G401.6 (cell line): ENCODE data around the gene ICAM4.
"Not testable (repeated sequence)": the region's sequence is repeated elsewhere in the genome, so short reads cannot be mapped to it uniquely, and the experiment has no call there.

Experiments
- FAIRE-seq: peaks from 2 replicates; lab custom pipeline; 2012; peaks lifted over from hg19 to GRCh38; lab: Jason Lieb, UNC

ICAM4 gene

DNA sequence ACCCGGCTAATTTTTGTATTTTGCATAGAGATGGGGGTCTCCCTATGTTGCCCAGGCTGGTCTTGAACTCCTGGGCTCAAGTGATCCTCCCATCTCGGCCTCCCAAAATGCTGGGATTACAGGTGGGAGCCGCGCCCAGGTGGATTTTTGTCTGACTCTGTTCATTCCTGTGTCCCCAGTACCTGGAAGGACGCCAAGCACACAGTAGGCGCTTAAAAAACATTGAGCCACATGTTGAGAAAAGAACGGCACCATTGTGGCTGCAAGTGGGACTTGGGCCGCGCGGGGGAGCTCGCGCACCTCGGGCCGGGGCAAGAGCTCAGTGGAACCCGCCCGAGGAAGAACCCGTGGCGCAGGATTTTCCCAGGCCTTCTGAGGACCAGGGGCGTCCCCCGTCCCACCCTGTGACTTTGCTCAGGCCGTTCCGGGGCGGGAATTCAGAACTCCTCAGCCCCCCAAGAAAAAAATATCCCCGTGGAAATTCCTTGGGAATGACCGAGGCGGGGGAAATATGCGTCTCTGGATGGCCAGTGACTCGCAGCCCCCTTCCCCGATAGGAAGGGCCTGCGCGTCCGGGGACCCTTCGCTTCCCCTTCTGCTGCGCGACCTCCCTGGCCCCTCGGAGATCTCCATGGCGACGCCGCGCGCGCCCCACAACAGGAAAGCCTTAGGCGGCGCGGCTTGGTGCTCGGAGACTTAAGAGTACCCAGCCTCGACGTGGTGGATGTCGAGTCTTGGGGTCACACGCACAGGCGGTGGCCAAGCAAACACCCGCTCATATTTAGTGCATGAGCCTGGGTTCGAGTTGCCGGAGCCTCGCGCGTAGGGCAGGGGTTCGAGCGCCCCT lies 17.2 kb upstream of the ICAM4 start:
- FAIRE-seq: no peak

DNA sequence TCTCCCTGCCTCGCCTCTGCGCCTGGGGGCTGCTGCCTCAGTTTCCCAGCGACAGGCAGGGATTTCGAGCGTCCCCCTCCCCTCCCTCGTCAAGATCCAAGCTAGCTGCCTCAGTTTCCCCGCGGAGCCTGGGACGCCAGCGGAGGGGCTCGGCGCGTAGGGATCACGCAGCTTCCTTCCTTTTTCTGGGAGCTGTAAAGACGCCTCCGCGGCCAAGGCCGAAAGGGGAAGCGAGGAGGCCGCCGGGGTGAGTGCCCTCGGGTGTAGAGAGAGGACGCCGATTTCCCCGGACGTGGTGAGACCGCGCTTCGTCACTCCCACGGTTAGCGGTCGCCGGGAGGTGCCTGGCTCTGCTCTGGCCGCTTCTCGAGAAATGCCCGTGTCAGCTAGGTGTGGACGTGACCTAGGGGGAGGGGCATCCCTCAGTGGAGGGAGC lies 16.6 kb upstream of the ICAM4 start:
- no peak for FAIRE-seq

DNA sequence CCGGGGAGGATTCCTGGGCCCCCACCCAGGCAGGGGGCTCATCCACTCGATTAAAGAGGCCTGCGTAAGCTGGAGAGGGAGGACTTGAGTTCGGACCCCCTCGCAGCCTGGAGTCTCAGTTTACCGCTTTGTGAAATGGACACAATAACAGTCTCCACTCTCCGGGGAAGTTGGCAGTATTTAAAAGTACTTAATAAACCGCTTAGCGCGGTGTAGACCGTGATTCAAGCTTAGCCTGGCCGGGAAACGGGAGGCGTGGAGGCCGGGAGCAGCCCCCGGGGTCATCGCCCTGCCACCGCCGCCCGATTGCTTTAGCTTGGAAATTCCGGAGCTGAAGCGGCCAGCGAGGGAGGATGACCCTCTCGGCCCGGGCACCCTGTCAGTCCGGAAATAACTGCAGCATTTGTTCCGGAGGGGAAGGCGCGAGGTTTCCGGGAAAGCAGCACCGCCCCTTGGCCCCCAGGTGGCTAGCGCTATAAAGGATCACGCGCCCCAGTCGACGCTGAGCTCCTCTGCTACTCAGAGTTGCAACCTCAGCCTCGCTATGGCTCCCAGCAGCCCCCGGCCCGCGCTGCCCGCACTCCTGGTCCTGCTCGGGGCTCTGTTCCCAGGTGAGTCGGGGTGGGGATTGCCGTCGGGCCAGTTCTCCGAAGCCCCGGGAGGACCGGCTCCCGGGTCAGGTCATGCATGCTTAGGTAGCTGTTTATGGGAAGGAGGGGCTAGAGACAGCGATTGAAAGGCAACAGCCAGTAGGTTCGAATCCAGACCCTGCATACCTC lies 15.9 kb upstream of the ICAM4 start, which contains the start of gene ICAM1:
TSS of gene ICAM1 (plus strand) at position 505 of the 779 bp plus-strand sequence. CDS start at position 545, 40 bp downstream.
- FAIRE-seq: peak; percentile 49

DNA sequence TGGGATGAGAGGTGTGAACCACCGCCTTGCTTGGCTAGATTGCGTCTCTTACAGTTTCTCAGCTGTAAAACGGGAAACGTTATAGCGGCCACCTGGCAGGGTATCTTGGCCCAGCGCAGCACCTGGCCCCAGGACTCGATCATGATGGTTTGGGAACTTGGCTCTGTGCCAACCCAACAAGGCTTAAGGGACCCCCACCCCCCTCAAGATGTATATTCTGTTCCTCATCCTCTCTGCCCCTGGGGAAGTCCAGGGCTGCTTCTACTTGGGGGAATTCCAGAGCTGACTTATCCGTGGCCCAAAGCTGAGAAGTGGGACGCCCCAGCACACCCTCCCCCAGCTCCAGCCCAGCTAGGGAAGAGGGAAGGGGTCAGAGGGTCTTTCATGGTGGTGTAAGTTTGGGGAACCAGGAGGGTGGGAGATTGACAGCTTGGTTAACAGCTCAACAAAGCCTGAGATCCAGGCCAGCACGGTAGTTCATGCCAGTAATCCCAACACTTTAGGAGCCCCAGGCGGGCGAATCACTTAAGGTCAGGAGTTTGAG lies 15.1 kb upstream of the ICAM4 start:
- FAIRE-seq: no peak

DNA sequence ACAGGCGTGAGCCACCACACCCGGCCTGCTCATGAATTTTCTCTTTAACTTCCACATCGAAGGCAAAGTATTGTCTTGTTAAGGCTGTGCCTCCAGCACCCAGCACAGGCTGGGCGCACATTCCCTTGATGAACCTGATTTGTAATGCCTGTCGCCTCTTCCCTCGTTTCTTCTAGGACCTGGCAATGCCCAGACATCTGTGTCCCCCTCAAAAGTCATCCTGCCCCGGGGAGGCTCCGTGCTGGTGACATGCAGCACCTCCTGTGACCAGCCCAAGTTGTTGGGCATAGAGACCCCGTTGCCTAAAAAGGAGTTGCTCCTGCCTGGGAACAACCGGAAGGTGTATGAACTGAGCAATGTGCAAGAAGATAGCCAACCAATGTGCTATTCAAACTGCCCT lies 12.2 kb upstream of the ICAM4 start:
- FAIRE-seq: no peak

DNA sequence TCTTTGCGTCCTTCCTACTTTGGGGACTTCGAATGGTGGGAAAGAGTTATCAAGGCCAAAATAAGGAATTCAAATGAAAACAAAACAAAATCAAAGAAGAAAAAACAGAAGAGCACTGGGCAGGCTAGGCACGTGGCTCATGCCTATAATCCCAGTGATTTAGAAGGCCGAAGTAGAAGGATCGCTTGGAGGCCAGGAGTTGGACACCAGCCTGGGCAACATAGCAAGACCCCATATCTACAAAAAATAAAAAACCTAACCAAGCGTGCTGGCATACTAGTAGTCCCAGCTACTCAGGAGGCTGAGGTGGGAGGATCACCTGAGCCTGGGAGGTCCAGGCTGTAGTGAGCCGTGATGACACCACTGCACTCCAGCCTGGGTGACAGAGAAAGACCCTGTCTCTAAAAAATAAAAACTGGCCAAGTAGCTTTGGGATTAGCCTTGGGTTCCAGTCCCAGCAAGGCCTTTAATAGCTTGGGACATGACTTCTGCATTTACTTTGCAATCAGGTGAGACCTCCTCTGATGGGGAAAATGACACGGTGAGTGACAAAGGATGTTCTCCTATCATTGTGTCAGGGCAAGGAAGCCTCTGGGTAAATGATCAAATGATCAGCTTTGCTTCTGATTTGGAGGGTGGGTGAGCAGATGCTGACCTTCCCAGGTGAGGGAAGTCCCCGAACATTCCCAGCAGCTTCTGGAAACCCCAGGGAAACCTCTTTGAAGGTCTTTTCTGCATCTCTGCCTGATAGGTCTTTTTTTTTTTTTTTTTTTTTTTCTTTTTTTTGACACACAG lies 8.8 kb upstream of the ICAM4 start:
- FAIRE-seq: no peak

DNA sequence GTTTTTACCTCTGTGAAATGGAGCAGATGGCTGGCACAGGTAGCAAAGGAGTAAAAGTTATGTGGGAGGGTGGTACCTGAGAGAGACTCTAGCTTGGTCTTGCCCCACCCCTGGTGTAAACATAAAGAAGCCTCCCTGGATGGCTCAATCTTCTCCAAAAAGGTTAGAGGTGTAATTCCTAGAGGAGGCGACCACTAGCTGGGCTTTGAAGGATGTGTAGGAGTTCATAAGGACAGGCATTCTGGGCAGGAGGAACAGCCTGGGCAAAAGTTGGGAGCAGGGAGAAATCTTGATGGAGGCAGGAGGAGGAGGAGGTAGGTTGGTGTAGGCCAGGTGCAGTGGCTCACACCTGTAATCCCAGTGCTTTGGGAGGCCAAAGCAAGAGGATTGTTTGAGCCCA lies 7.8 kb upstream of the ICAM4 start:
- FAIRE-seq: no peak

DNA sequence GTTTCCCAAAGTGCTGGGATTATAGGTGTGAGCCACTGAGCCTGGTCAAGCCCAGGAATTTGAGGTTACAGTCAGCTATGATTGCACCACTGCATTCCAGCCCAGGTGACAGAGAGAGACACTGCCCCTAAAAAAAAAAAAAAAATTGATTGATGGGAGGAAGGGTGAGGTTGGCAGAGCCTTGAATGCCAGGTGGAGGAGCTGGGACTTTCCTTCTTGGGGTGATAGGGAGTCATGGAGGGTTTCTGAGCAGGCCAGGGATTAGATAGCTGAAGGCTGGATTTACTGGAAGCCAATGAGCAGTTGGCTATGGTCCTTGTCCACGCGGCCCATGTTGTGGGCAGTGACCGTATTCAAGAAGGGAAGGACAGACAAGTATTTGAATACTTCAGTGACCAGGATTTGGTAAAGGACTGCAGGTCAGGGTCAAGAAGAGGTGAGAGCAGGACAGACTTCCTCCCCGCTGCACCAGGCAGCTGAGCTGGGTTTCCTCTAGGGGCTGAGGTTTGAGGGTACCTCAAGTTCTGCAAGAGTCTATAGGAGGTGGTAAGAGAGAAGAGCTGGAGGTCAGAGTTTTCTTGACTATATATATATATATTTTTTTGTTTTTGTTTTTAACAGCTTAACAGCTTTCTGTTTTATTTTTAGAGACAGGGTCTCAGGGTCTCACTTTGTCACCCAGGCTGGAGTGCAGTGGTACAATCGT lies 6.9 kb upstream of the ICAM4 start:
- no peak for FAIRE-seq

DNA sequence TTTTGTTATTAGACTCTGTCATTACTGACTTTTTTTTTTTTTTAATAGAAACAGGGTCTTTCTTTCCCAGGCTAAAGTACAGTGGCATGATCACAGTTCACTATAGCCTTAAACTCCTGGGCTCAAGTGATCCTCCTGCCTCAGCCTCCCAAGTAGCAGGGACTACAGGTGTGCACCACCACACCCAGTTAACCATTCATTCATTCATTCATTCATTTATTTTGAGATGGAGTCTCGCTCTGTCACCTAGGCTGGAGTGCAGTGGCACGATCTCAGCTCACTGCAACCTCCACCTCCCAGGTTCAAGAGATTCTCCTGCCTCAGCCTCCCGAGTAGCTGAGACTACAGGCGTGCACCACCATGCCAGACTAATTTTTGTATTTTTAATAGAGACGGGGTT lies 4.7 kb upstream of the ICAM4 start:
- FAIRE-seq: not testable (repeated sequence)

DNA sequence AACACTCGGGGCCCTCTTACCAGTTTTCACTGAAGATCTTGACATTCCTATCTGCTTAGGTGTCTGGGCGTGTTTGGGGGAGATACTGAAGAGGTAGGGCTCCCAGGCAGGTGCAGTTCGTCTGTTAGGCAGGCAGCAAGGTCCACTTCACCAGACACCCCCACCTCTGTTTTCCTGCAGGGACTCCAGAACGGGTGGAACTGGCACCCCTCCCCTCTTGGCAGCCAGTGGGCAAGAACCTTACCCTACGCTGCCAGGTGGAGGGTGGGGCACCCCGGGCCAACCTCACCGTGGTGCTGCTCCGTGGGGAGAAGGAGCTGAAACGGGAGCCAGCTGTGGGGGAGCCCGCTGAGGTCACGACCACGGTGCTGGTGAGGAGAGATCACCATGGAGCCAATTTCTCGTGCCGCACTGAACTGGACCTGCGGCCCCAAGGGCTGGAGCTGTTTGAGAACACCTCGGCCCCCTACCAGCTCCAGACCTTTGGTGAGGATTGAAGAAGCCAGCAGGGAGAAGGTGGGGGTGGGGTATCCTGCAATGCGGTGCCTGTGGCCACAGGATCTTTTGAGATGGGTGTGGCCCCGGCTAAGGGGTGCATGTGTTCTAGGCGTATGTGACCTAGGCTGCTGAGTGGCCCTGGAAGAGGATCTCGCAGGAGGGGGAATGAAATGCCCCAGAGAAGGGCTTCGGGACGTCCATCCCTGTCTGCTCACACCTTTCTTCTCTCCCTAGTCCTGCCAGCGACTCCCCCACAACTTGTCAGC lies 3.3 kb upstream of the ICAM4 start:
- FAIRE-seq: no peak

DNA sequence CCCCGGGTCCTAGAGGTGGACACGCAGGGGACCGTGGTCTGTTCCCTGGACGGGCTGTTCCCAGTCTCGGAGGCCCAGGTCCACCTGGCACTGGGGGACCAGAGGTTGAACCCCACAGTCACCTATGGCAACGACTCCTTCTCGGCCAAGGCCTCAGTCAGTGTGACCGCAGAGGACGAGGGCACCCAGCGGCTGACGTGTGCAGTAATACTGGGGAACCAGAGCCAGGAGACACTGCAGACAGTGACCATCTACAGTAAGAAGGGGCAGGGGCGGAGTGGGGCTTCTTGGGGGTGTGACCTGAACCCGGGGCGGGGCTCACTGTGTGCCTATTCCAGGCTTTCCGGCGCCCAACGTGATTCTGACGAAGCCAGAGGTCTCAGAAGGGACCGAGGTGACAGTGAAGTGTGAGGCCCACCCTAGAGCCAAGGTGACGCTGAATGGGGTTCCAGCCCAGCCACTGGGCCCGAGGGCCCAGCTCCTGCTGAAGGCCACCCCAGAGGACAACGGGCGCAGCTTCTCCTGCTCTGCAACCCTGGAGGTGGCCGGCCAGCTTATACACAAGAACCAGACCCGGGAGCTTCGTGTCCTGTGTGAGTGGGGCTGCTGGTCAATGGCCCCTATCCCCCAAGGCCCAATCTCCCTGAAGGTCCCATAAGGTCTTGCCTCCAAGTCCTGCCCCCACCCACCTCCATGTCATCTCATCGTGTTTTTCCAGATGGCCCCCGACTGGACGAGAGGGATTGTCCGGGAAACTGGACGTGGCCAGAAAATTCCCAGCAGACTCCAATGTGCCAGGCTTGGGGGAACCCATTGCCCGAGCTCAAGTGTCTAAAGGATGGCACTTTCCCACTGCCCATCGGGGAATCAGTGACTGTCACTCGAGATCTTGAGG lies 2.4 kb upstream of the ICAM4 start:
- no peak for FAIRE-seq

DNA sequence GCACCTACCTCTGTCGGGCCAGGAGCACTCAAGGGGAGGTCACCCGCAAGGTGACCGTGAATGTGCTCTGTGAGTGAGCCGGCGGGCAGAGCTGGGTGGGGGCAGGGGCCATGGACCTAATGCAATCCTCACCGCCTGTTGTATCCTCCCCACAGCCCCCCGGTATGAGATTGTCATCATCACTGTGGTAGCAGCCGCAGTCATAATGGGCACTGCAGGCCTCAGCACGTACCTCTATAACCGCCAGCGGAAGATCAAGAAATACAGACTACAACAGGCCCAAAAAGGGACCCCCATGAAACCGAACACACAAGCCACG lies 1.8 kb upstream of the ICAM4 start:
- no peak for FAIRE-seq

DNA sequence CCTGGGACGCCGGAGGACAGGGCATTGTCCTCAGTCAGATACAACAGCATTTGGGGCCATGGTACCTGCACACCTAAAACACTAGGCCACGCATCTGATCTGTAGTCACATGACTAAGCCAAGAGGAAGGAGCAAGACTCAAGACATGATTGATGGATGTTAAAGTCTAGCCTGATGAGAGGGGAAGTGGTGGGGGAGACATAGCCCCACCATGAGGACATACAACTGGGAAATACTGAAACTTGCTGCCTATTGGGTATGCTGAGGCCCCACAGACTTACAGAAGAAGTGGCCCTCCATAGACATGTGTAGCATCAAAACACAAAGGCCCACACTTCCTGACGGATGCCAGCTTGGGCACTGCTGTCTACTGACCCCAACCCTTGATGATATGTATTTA lies 1.4 kb upstream of the ICAM4 start:
- FAIRE-seq: no peak

DNA sequence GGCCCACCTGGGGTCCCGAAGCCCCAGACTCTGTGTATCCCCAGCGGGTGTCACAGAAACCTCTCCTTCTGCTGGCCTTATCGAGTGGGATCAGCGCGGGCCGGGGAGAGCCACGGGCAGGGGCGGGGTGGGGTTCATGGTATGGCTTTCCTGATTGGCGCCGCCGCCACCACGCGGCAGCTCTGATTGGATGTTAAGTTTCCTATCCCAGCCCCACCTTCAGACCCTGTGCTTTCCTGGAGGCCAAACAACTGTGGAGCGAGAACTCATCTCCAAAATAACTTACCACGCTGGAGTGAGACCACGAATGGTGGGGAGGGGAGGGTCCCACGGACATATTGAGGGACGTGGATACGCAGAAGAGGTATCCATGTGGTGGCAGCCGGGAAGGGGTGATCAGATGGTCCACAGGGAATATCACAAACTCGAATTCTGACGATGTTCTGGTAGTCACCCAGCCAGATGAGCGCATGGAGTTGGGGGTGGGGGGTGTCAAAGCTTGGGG lies 2.0 kb downstream of the ICAM4 start:
- peak; percentile 87 for FAIRE-seq

DNA sequence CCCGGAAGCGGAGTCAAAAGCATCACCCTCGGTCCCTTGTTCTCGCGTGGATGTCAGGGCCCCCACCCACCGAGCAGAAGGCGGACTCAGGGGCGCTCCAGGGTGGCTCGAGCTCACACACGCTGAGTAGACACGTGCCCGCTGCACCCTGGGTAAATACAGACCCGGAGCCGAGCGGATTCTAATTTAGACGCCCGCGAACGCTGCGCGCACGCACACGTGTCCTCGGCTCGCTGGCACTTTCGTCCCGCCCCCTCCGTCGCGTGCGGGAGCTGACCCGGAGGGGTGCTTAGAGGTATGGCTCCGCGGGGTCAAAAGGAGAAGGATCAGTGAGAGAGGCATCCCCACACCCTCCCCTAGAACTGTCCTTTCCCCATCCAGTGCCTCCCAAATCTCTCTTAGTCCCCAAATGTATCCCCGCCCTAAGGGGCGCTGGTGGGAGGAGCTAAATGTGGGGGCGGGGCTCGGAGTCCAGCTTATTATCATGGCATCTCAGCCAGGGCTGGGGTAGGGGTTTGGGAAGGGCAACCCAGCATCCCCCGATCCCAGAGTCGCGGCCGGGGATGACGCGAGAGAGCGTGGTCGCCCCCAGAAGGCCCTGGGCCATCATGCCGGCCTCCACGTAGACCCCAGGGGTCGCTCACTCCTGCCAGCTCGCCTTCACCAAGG lies 2.5 kb downstream of the ICAM4 start:
- FAIRE-seq: peak; percentile 23

DNA sequence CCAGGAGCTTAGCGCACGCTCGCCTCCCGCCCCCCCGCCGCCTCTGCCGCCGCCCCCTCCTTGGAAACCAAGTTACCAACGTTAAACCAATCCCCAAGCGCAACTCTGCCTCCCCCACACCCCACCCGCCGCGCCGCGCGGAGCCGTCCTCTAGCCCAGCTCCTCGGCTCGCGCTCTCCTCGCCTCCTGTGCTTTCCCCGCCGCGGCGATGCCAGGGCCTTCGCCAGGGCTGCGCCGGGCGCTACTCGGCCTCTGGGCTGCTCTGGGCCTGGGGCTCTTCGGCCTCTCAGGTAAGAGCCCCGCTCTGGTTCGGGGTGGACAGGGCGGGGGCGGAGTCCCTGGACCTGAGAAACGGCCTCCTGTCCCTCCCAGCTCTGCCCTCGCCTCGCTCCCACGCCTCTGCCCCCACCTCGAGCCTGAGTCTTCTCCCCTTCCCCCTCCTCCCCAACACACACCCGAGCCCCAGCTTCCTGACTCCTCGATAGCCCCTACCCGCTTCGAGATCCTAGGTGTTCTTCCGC lies 3.1 kb downstream of the ICAM4 start, which contains the start of gene ICAM5:
TSS of gene ICAM5 (plus strand) at position 117 of the 521 bp plus-strand sequence. CDS start at position 209, 92 bp downstream.
- FAIRE-seq: no peak

DNA sequence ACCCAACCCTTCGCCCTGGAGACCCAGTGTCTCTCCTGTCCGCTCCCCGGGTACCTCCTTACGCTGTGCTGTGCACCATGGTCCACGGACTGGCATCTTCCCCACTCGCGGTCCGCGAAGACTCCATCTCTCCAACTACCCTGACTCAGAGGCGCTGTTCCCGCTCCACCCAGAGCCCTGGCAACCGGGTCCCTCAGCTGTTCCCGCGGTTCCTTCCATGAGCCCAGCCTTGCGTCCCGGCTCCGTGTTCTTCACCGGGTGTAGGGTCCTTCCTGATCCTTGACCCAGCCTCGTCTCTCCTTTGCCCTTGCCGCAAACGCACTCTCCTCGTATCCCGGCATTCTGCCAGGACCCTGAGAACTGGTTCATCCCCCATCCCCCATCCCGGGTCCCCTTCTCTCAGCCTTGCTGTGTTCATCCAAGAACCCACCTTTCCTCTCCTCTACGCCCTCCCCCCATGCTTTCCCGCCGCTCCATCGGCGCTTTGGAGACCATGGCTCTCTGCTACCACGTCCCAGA lies 3.7 kb downstream of the ICAM4 start:
- no peak for FAIRE-seq

DNA sequence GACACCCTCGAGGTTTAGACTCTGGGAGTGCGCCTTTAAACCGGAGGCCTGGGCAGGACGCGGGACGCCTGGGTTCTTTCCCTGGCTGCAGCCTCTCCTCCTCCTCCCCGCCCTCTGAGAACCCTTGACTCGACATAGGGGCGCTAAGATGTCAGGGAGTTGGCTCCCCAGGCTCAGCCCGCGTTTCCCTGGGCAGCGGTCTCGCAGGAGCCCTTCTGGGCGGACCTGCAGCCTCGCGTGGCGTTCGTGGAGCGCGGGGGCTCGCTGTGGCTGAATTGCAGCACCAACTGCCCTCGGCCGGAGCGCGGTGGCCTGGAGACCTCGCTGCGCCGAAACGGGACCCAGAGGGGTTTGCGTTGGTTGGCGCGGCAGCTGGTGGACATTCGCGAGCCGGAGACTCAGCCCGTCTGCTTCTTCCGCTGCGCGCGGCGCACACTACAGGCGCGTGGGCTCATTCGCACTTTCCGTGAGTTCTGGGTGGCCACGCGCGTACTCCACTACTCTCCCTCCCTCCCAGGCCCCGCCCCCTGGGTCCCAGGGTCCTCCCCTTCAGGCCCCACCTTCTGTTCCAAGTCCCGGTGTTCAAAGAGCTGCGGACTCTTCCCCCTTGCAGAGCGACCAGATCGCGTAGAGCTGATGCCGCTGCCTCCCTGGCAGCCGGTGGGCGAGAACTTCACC lies 4.3 kb downstream of the ICAM4 start:
- FAIRE-seq: no peak
